B cell (primary cell): ENCODE measurements around the gene L3MBTL3. TPM values are rescaled to one million over a fixed set of nuclear protein-coding genes. Genes with fewer than 3 reads are reported as not detected.

Source experiments
- ATAC-seq: fragments of 200-7000 bp; cut with Tn5 transposase; one replicate; pipeline ENCODE4 v1.10.0; 2021; ENCODE audit warnings: low read depth, mild to moderate bottlenecking, moderate number of reproducible peaks, moderate library complexity
- CTCF ChIA-PET: fragments of 350-600 bp; sonication (Branson Sonifier 250); formaldehyde crosslinking; loops from one replicate; lab custom pipeline; 2021; ENCODE audit warnings: antibody characterized with exemption, inconsistent platforms; lab: Charles Lee
- POLR2A ChIA-PET: fragments of 350-600 bp; sonication (Branson Sonifier 250); formaldehyde crosslinking; loops from one replicate; lab custom pipeline; 2021; ENCODE audit warnings: antibody characterized with exemption; lab: Charles Lee
- DNase-seq: peaks from one replicate; pipeline ENCODE4 v3.0.0; 2013
- H2AFZ ChIP-seq: 2 replicates; pipeline ENCODE4 v1.6.1; 2012; ENCODE audit warnings: mild to moderate bottlenecking, low read depth, low read length; ENCODE audit not compliant: insufficient read depth, poor library complexity, severe bottlenecking
- H3K27ac ChIP-seq, 2 donors: 1 replicate in 1 of 2; 2 replicates in 1 of 2; pipeline ENCODE4 v1.5.1; 2012 to 2013; ENCODE audit warnings: low read length in 2 of 2, mild to moderate bottlenecking in 2 of 2, moderate library complexity in 1 of 2
- H3K27me3 ChIP-seq, 4 experiments: fragments of 200-600 bp in 1 of 4; sonication (generic) in 1 of 4; replicated peaks in 1 of 4; 1 replicate in 2 of 4; 2 replicates in 2 of 4; pipeline versions ENCODE4 v1.6.1 to v1.7.0; 2013 to 2016; ENCODE audit warnings: low read length in 3 of 4, mild to moderate bottlenecking in 2 of 4, mixed read lengths in 1 of 4, moderate library complexity in 1 of 4; ENCODE audit not compliant: insufficient read depth in 4 of 4, control insufficient read depth in 3 of 4; ENCODE audit errors: control extremely low read depth in 1 of 4
- H3K36me3 ChIP-seq, 2 experiments: replicated peaks in 1 of 2; 1 replicate in 1 of 2; 2 replicates in 1 of 2; pipeline versions ENCODE4 v1.6.1 to v1.7.1; 2013; ENCODE audit warnings: low read length in 1 of 2; ENCODE audit not compliant: insufficient read depth in 2 of 2, control insufficient read depth in 1 of 2; ENCODE audit errors: control extremely low read depth in 1 of 2, extremely low read depth in 1 of 2
- H3K4me1 ChIP-seq, 2 donors: fragments of 200-600 bp in 1 of 2; sonication (generic) in 1 of 2; 1 replicate in 1 of 2; 2 replicates in 1 of 2; pipeline versions ENCODE4 v1.5.1 to v1.6.1; 2013 to 2017; ENCODE audit warnings: low read length in 2 of 2; ENCODE audit not compliant: control insufficient read depth in 2 of 2, insufficient read depth in 2 of 2
- H3K4me2 ChIP-seq: replicated peaks from 2 replicates; pipeline ENCODE3; 2012; ENCODE audit warnings: mild to moderate bottlenecking, low read depth, low read length; ENCODE audit not compliant: poor library complexity, severe bottlenecking
- H3K4me3 ChIP-seq, 5 experiments: fragments of 200-600 bp in 1 of 5; sonication (generic) in 1 of 5; 1 replicate in 3 of 5; 2 replicates in 2 of 5; pipeline versions ENCODE4 v1.5.1 to v1.7.0; 2011 to 2016; ENCODE audit warnings: low read length in 4 of 5, mild to moderate bottlenecking in 4 of 5, low read depth in 2 of 5, control low read depth in 1 of 5, moderate library complexity in 1 of 5; ENCODE audit not compliant: insufficient read depth in 1 of 5; ENCODE audit errors: control extremely low read depth in 1 of 5, extremely low read depth in 1 of 5
- H3K79me2 ChIP-seq: fragments of 200-600 bp; sonication (generic); one replicate; pipeline ENCODE4 v1.6.0; 2016; ENCODE audit warnings: low read length; ENCODE audit not compliant: control insufficient read depth, insufficient read depth
- H3K9ac ChIP-seq: fragments of 200-600 bp; sonication (generic); 2 replicates; pipeline ENCODE4 v1.6.1; 2017; ENCODE audit warnings: mild to moderate bottlenecking, low read length, moderate library complexity
- H3K9me3 ChIP-seq, 3 donors: one replicate each; pipeline versions ENCODE4 v1.6.1 to v1.7.1; 2013; ENCODE audit warnings: low read length in 2 of 3; ENCODE audit not compliant: control insufficient read depth in 2 of 3, insufficient read depth in 1 of 3; ENCODE audit errors: control extremely low read depth in 1 of 3
- H4K20me1 ChIP-seq: 2 replicates; pipeline ENCODE4 v1.6.0; 2012; ENCODE audit warnings: mild to moderate bottlenecking, low read length; ENCODE audit not compliant: insufficient read depth, control insufficient read depth, poor library complexity, severe bottlenecking
- H3K27ac Mint-ChIP-seq: one replicate; pipeline ENCODE4 v1.8.0; 2021; ENCODE audit warnings: mixed read lengths
- H3K27me3 Mint-ChIP-seq: one replicate; pipeline ENCODE4 v1.8.0; 2021; ENCODE audit warnings: mixed read lengths
- H3K4me1 Mint-ChIP-seq: one replicate; pipeline ENCODE4 v1.8.0; 2021; ENCODE audit warnings: mixed read lengths
- H3K4me3 Mint-ChIP-seq: one replicate; pipeline ENCODE4 v1.8.0; 2021; ENCODE audit warnings: mixed read lengths
- H3K9me3 Mint-ChIP-seq: one replicate; pipeline ENCODE4 v1.8.0; 2022; ENCODE audit warnings: mixed read lengths; ENCODE audit not compliant: insufficient read depth
- CTCF ChIP-seq: fragments of 200-600 bp; IDR thresholded peaks from one replicate; pipeline ENCODE4 v1.8.0; 2022; ENCODE audit warnings: antibody characterized with exemption, mild to moderate bottlenecking
- EZH2 ChIP-seq: IDR thresholded peaks from 2 replicates; pipeline ENCODE4 v1.6.1; 2012; ENCODE audit warnings: borderline replicate concordance, low read depth, mild to moderate bottlenecking, moderate library complexity, low read length; ENCODE audit not compliant: insufficient read depth, poor library complexity, severe bottlenecking
- WGBS: methylation state at CpG from one replicate; pipeline ENCODE4 v1.1.5; 2013; ENCODE audit warnings: missing lambda C conversion rate; ENCODE audit not compliant: insufficient coverage; 5-methylcytosine and 5-hydroxymethylcytosine counted together
- intact Hi-C: fragments of 100-400 bp; cut with micrococcal nuclease; formaldehyde crosslinking; loops from one replicate; pipeline ENCODE4 v1.10.0; 2022
- polyA plus RNA-seq: library from polyadenylated mRNA; depleted of rRNA; stranded (reverse); fragments of >200 nt; gene quantifications from 2 replicates; pipeline ENCODE4 v1.2.3, GENCODE V29; 2012
- total RNA-seq, 2 donors: library from RNA; stranded (reverse); fragments of 120-200 nt in 1 of 2; gene quantifications; 1 replicate in 1 of 2; 2 replicates in 1 of 2; pipeline versions ENCODE4 v1.2.3 to v1.2.4, GENCODE V29; 2013 to 2022

The L3MBTL3 gene
- total and polyA plus RNA-seq, 2 donors (not counting 1 experiment from before 2014, with no cell fraction given): 28.0 to 46.4 TPM

GRCh38 chr6:130118236-130118635, 99.9 kb downstream of the L3MBTL3 start:
- Histone ChIP-seq H3K27ac (peak overlapping the region; percentile 11 to 38), H3K27me3 (no peaks in the 10 kb centered on the region), H3K36me3 (peaks cover 2 to 4% of the 10 kb centered on the region in 2 experiments), H2AFZ (no peak overlapping the region), H3K9ac (no peak overlapping the region), H4K20me1 (no peaks in the 10 kb centered on the region), H3K9me3 (peaks cover 0 to 2% (median 0%) of the 10 kb centered on the region in 3 donors), H3K79me2 (peaks cover 28% of the 10 kb centered on the region), H3K4me1 (peaks cover 41 to 54% of the 10 kb centered on the region in 2 donors), H3K4me3 (no peak overlapping the region), H3K4me2 (peak overlapping the region; percentile 26)
- no peak for ATAC-seq
- ChIA-PET POLR2A (no interaction called here), CTCF (no interaction called here)
- no peak for DNase-seq
- 50% methylated on average over 2 of the region's 6 CpGs for WGBS
- no peaks in the 10 kb centered on the region for H3K9me3 Mint-ChIP-seq
- peaks cover 58% of the 10 kb centered on the region for H3K4me1 Mint-ChIP-seq
- H3K4me3 Mint-ChIP-seq: peak overlapping the region; percentile 4
- H3K27me3 Mint-ChIP-seq: no peaks in the 10 kb centered on the region
- TF ChIP-seq CTCF: no peak
- TF ChIP-seq EZH2: no peak
- intact Hi-C loops: loop anchor here (5.0 kb wide), 3 partner anchors 41 to 139 kb away; no protein-coding TSS in a partner anchor
- peak overlapping the region; percentile 10 for H3K27ac Mint-ChIP-seq

GRCh38 chr6:130119211-130119610, 100.8 kb downstream of the L3MBTL3 start:
- TF ChIP-seq CTCF (no peak), EZH2 (no peak)
- ATAC-seq (no peak), DNase-seq (no peak)
- intact Hi-C loops: loop anchor here (5.0 kb wide), 3 partner anchors 42 to 138 kb away; no protein-coding TSS in a partner anchor
- peaks cover 2 to 4% of the 10 kb centered on the region in 2 experiments for H3K36me3 ChIP-seq
- peaks cover 0 to 2% (median 0%) of the 10 kb centered on the region in 3 donors for H3K9me3 ChIP-seq
- peaks cover 31 to 44% of the 10 kb centered on the region in 2 donors for H3K4me1 ChIP-seq
- no peak overlapping the region for H3K4me2 ChIP-seq
- no peaks in the 10 kb centered on the region for H4K20me1 ChIP-seq
- no peaks in the 10 kb centered on the region for H3K27me3 ChIP-seq
- peaks cover 48% of the 10 kb centered on the region for H3K4me1 Mint-ChIP-seq
- ChIA-PET CTCF (no interaction called here), POLR2A (no interaction called here)
- H3K27me3 Mint-ChIP-seq: no peaks in the 10 kb centered on the region
- H3K4me3 ChIP-seq: no peak overlapping the region
- H3K27ac ChIP-seq: no peak overlapping the region
- no peaks in the 10 kb centered on the region for H3K9me3 Mint-ChIP-seq
- no peak overlapping the region for H3K27ac Mint-ChIP-seq
- H2AFZ ChIP-seq: no peak overlapping the region
- no peak overlapping the region for H3K4me3 Mint-ChIP-seq
- no peak overlapping the region for H3K9ac ChIP-seq
- WGBS: no CpG with 5 or more reads among the region's 1 CpG
- H3K79me2 ChIP-seq: peaks cover 36% of the 10 kb centered on the region
